OCI-LY7 (cell line): ENCODE measurements around the gene WIZ. TPM values are rescaled to one million over a fixed set of nuclear protein-coding genes. Genes with fewer than 3 reads are reported as not detected.

ENCODE experiments used
- BruUV-seq: library from RNA; stranded (reverse); fragments of 400-500 nt; replicated peaks from 2 replicates; lab custom pipeline; 2021; lab: Mats Ljungman, UMichigan
- CTCF ChIA-PET: fragments of 300-600 bp; sonication (Branson Sonifier 250); formaldehyde crosslinking; loops from one replicate; lab custom pipeline; 2022; ENCODE audit warnings: antibody characterized with exemption; ENCODE audit not compliant: unreplicated experiment; lab: Charles Lee
- POLR2A ChIA-PET: fragments of 300-600 bp; sonication (Branson Sonifier 250); formaldehyde crosslinking; loops from one replicate; lab custom pipeline; 2022; ENCODE audit warnings: antibody characterized with exemption; lab: Charles Lee
- DNase-seq: peaks from one replicate; pipeline ENCODE4 v3.0.0-alpha.2; 2015; ENCODE audit warnings: low spot score
- H2AFZ ChIP-seq: fragments of 200-600 bp; sonication (generic), shearing (Covaris generic); 2 replicates; pipeline ENCODE4 v1.6.1; 2014; ENCODE audit warnings: mild to moderate bottlenecking, antibody characterized with exemption, low read length, moderate library complexity
- H3K27ac ChIP-seq: fragments of 200-600 bp; sonication (generic); 2 replicates; pipeline ENCODE4 v1.5.1; 2014; ENCODE audit warnings: mixed run types, low read depth, mild to moderate bottlenecking, moderate library complexity, low read length, inconsistent platforms; ENCODE audit not compliant: poor library complexity, severe bottlenecking
- H3K36me3 ChIP-seq: fragments of 200-600 bp; sonication (generic); 2 replicates; pipeline ENCODE4 v1.6.1; 2014; ENCODE audit warnings: mild to moderate bottlenecking, antibody characterized with exemption, low read length, moderate library complexity, mixed read lengths; ENCODE audit not compliant: insufficient read depth
- H3K4me1 ChIP-seq: fragments of 200-600 bp; sonication (generic); 2 replicates; pipeline ENCODE4 v1.5.1; 2014; ENCODE audit warnings: mild to moderate bottlenecking, low read length; ENCODE audit not compliant: insufficient read depth, poor library complexity, severe bottlenecking
- H3K4me2 ChIP-seq: fragments of 200-600 bp; sonication (generic); 2 replicates; pipeline ENCODE4 v1.6.1; 2014; ENCODE audit warnings: mild to moderate bottlenecking, low read length
- H3K4me3 ChIP-seq: fragments of 200-600 bp; sonication (generic); 2 replicates; pipeline ENCODE4 v1.5.1; 2014; ENCODE audit warnings: mild to moderate bottlenecking, low read depth, low read length; ENCODE audit not compliant: poor library complexity, severe bottlenecking
- H3K79me2 ChIP-seq: fragments of 200-600 bp; sonication (generic); 2 replicates; pipeline ENCODE4 v1.6.1; 2016; ENCODE audit warnings: low read depth, mild to moderate bottlenecking, low read length, moderate library complexity, mixed read lengths; ENCODE audit not compliant: insufficient read depth
- H3K9me2 ChIP-seq: fragments of 200-600 bp; sonication (generic); 2 replicates; pipeline ENCODE4 v1.6.1; 2016; ENCODE audit warnings: mild to moderate bottlenecking, low read length, mixed read lengths; ENCODE audit not compliant: insufficient read depth
- H3K9me3 ChIP-seq: fragments of 200-600 bp; sonication (generic); 2 replicates; pipeline ENCODE4 v1.6.1; 2014; ENCODE audit warnings: mild to moderate bottlenecking, mixed run types, low read length, mixed read lengths
- H4K20me1 ChIP-seq: fragments of 200-600 bp; sonication (generic); 2 replicates; pipeline ENCODE4 v1.6.1; 2014; ENCODE audit warnings: mild to moderate bottlenecking, antibody characterized with exemption, low read length, moderate library complexity, mixed read lengths; ENCODE audit not compliant: insufficient read depth
- EZH2phosphoT487 ChIP-seq: fragments of 200-600 bp; sonication (generic); IDR thresholded peaks from 2 replicates; pipeline ENCODE4 v1.6.1; 2018; ENCODE audit warnings: low read depth, borderline replicate concordance, mild to moderate bottlenecking, mixed run types, antibody characterized with exemption, low read length, moderate library complexity, mixed read lengths
- intact Hi-C: fragments of 100-400 bp; cut with micrococcal nuclease; formaldehyde crosslinking; loops from one replicate; pipeline ENCODE4 v1.10.0; 2022; ENCODE audit not compliant: unreplicated experiment
- total RNA-seq, 2 experiments: library from RNA; depleted of rRNA in 1 of 2; stranded (reverse); fragments of >200 nt in 1 of 2; shearing (Covaris generic) in 1 of 2; gene quantifications; 2 replicates each; pipeline ENCODE4 v1.2.3, GENCODE V29; 2014 to 2022
- TF ChIP-seq, protein P1 (sequence below): fragments of 200-600 bp; sonication (generic); conservative IDR thresholded peaks from 2 replicates; pipeline ENCODE4 v1.5.1; 2014; ENCODE audit warnings: mild to moderate bottlenecking, antibody characterized with exemption, low read length, moderate library complexity, mixed read lengths

WIZ gene
- total RNA-seq, 2 experiments from 2014 or later: 16.4 to 35.9 TPM

GRCh38 chr19:15393963-15394362, 55.8 kb downstream of the WIZ start:
- intact Hi-C loops: no loop called here
- ChIA-PET POLR2A (no interaction called here), CTCF (no interaction called here)
- Histone ChIP-seq H2AFZ (no peak overlapping the region), H3K79me2 (no peaks in the 10 kb centered on the region), H3K36me3 (peaks cover 91% of the 10 kb centered on the region), H4K20me1 (no peaks in the 10 kb centered on the region; the same call in 1 of the 2 replicates), H3K4me1 (no peaks in the 10 kb centered on the region), H3K9me2 (no peaks in the 10 kb centered on the region), H3K27ac (no peak overlapping the region), H3K4me2 (no peak overlapping the region), H3K4me3 (no peak overlapping the region), H3K9me3 (no peaks in the 10 kb centered on the region)
- TF ChIP-seq, protein P1, sequence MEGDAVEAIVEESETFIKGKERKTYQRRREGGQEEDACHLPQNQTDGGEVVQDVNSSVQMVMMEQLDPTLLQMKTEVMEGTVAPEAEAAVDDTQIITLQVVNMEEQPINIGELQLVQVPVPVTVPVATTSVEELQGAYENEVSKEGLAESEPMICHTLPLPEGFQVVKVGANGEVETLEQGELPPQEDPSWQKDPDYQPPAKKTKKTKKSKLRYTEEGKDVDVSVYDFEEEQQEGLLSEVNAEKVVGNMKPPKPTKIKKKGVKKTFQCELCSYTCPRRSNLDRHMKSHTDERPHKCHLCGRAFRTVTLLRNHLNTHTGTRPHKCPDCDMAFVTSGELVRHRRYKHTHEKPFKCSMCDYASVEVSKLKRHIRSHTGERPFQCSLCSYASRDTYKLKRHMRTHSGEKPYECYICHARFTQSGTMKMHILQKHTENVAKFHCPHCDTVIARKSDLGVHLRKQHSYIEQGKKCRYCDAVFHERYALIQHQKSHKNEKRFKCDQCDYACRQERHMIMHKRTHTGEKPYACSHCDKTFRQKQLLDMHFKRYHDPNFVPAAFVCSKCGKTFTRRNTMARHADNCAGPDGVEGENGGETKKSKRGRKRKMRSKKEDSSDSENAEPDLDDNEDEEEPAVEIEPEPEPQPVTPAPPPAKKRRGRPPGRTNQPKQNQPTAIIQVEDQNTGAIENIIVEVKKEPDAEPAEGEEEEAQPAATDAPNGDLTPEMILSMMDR: no peak
- TF ChIP-seq EZH2phosphoT487: no peak
- no TSS peak for BruUV-seq
- no peak for DNase-seq

GRCh38 chr19:15390814-15391213, 58.9 kb downstream of the WIZ start:
- DNase-seq: no peak
- ChIA-PET CTCF (no interaction called here), POLR2A (interaction anchor here (0.6 kb wide), 1 partner anchor 17 kb away, joined by 3 read pairs; no protein-coding TSS in a partner anchor)
- no peaks in the 10 kb centered on the region for H3K9me3 ChIP-seq
- no TSS peak for BruUV-seq
- no peaks in the 10 kb centered on the region for H4K20me1 ChIP-seq
- no peak overlapping the region for H3K27ac ChIP-seq
- H3K36me3 ChIP-seq: peaks cover 80% of the 10 kb centered on the region
- no peaks in the 10 kb centered on the region for H3K9me2 ChIP-seq
- intact Hi-C loops: no loop called here
- no peak overlapping the region for H2AFZ ChIP-seq
- TF ChIP-seq EZH2phosphoT487: no peak
- TF ChIP-seq, protein P1: no peak
- H3K79me2 ChIP-seq: no peaks in the 10 kb centered on the region
- H3K4me2 ChIP-seq: no peak overlapping the region
- no peak overlapping the region for H3K4me3 ChIP-seq
- no peaks in the 10 kb centered on the region for H3K4me1 ChIP-seq

DNA sequence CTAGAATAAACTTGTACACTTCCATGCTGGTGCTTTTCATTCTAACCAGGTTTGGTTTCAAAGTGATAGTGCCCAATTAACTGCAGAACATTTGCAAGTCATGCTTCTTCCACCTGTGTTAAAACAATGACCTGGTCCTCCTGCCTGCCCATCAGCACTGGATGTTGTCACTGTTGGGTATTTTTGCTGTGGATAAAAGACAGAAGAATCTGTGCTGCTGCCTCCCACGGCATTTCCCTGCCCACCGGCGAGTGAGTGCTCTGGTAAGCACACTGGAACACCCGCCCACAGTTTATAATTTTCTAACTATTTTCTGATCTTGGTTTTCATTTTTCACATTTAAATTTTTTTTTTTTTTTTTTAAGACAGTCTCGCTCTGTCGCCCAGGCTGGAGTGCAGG, 67.9 kb downstream of the WIZ start:
- Histone ChIP-seq H4K20me1 (peaks cover 11% of the 10 kb centered on the region), H3K9me3 (no peaks in the 10 kb centered on the region), H3K9me2 (no peaks in the 10 kb centered on the region), H3K36me3 (peaks cover 35% of the 10 kb centered on the region), H3K79me2 (peaks cover 24% of the 10 kb centered on the region), H3K4me2 (no peak overlapping the region), H2AFZ (no peak overlapping the region), H3K4me3 (no peak overlapping the region), H3K4me1 (peaks cover 28% of the 10 kb centered on the region), H3K27ac (no peak overlapping the region)
- intact Hi-C loops: no loop called here
- ChIA-PET CTCF (no interaction called here), POLR2A (no interaction called here)
- no TSS peak for BruUV-seq
- TF ChIP-seq EZH2phosphoT487: no peak
- TF ChIP-seq, protein P1: no peak
- DNase-seq: no peak
